ENCODE measurements around the gene CYP17A1. TPM values are rescaled to one million over a fixed set of nuclear protein-coding genes. Genes with fewer than 3 reads are reported as not detected.
"Not testable (repeated sequence)": the region's sequence is repeated elsewhere in the genome, so short reads cannot be mapped to it uniquely, and the experiment has no call there.

Gene CYP17A1
- total and polyA plus RNA-seq, 5 experiments from 2014 or later = 0.11 TPM; not detected in 4

- peaks cover 0 to 21% (median 5%) of the 10 kb centered on the region in 3 donors for H3K36me3 Mint-ChIP-seq
- ATAC-seq, H3K27ac Mint-ChIP-seq, DNase-seq, H3K27me3 Mint-ChIP-seq, H3K9me3 Mint-ChIP-seq, POLR2A ChIA-PET: not testable (repeated sequence)
- peaks cover 6 to 25% (median 21%) of the 10 kb centered on the region in 4 donors for H3K4me1 Mint-ChIP-seq
- H3K4me3 Mint-ChIP-seq = peak overlapping the region in 3 of 10 donors; percentile 7 to 37 (median 28)
Measured at GRCh38 chr10:102855731-102856436, 18.7 kb upstream of the CYP17A1 start.

- H3K9me3 Mint-ChIP-seq, H3K27me3 Mint-ChIP-seq, ATAC-seq, H3K36me3 Mint-ChIP-seq, POLR2A ChIA-PET, H3K4me3 Mint-ChIP-seq, DNase-seq: not testable (repeated sequence)
- H3K4me1 Mint-ChIP-seq = peaks cover 6 to 25% (median 20%) of the 10 kb centered on the region in 4 donors
- peak overlapping the region in 1 of 10 donors; percentile 49 for H3K27ac Mint-ChIP-seq
Measured at GRCh38 chr10:102853237-102853636, 16.0 kb upstream of the CYP17A1 start.

- ATAC-seq = no peak
- H3K4me3 Mint-ChIP-seq = no peak overlapping the region
- POLR2A ChIA-PET = interaction anchor here (1.1 kb wide), 1 partner anchor 107 kb away, joined by 3 read pairs; the partner anchor contains the start of gene WBP1L
- no peak for DNase-seq
- H3K27ac Mint-ChIP-seq = no peak overlapping the region
- H3K9me3 Mint-ChIP-seq = no peaks in the 10 kb centered on the region
- no peaks in the 10 kb centered on the region for H3K27me3 Mint-ChIP-seq
- H3K36me3 Mint-ChIP-seq = peaks cover 0 to 4% (median 0%) of the 10 kb centered on the region in 3 donors
- peaks cover 2 to 10% (median 6%) of the 10 kb centered on the region in 4 donors for H3K4me1 Mint-ChIP-seq
Measured at GRCh38 chr10:102850025-102850518, 12.9 kb upstream of the CYP17A1 start.

DNA sequence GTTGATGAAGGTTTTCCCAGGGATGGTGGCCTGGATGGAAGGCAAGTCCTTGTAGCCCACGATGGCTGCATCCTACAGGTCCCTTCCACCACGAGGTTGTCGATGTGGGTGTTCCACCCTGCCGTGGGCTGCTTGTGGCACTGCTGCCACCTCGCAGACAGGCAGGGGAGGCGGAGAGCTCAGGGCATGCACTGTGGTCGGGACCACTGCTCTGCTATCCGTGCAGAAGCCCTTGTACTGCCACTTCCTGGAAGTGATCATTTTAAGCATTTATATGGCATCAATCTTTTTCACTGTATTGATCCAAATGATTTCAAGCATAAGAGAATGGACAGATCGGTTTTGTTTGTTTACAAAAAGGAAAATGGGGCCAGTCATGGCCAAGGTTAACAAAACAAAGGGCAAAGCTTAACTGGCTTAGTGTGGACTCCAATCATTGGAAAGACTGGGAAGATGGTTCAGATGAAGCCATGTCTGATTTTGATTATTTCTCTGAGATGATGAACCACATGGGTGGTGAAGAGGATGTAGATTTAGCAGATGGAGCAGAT, 8.2 kb upstream of the CYP17A1 start:
- peaks cover 0 to 5% (median 4%) of the 10 kb centered on the region in 3 donors for H3K36me3 Mint-ChIP-seq
- POLR2A ChIA-PET = no interaction called here

GRCh38 chr10:102844190-102844776, 7.1 kb upstream of the CYP17A1 start:
- DNase-seq, ATAC-seq, H3K36me3 Mint-ChIP-seq, H3K27ac Mint-ChIP-seq, H3K4me1 Mint-ChIP-seq, POLR2A ChIA-PET, H3K4me3 Mint-ChIP-seq: not testable (repeated sequence)
- Mint-ChIP-seq H3K9me3 (peaks cover 0 to 14% (median 3%) of the 10 kb centered on the region in 9 donors), H3K27me3 (peaks cover 0 to 23% (median 0%) of the 10 kb centered on the region in 5 donors)

More for the DNA sequence above, 8.2 kb upstream of the CYP17A1 start:
- H3K4me1 Mint-ChIP-seq = no peaks in the 10 kb centered on the region
- peaks cover 0 to 11% (median 3%) of the 10 kb centered on the region in 9 donors for H3K9me3 Mint-ChIP-seq
- ATAC-seq (no peak), DNase-seq (no peak)
- H3K27me3 Mint-ChIP-seq = peaks cover 0 to 12% (median 0%) of the 10 kb centered on the region in 5 donors
- H3K27ac Mint-ChIP-seq = no peak overlapping the region
- no peak overlapping the region for H3K4me3 Mint-ChIP-seq

- H3K9me3 Mint-ChIP-seq = peaks cover 0 to 26% (median 6%) of the 10 kb centered on the region in 9 donors
- H3K4me1 Mint-ChIP-seq, ATAC-seq, POLR2A ChIA-PET, H3K4me3 Mint-ChIP-seq, H3K27ac Mint-ChIP-seq, DNase-seq: not testable (repeated sequence)
- H3K27me3 Mint-ChIP-seq = peaks cover 0 to 26% (median 2%) of the 10 kb centered on the region in 5 donors
- peaks cover 0 to 13% (median 0%) of the 10 kb centered on the region in 3 donors for H3K36me3 Mint-ChIP-seq
Measured at GRCh38 chr10:102843139-102843538, 5.9 kb upstream of the CYP17A1 start.

DNA sequence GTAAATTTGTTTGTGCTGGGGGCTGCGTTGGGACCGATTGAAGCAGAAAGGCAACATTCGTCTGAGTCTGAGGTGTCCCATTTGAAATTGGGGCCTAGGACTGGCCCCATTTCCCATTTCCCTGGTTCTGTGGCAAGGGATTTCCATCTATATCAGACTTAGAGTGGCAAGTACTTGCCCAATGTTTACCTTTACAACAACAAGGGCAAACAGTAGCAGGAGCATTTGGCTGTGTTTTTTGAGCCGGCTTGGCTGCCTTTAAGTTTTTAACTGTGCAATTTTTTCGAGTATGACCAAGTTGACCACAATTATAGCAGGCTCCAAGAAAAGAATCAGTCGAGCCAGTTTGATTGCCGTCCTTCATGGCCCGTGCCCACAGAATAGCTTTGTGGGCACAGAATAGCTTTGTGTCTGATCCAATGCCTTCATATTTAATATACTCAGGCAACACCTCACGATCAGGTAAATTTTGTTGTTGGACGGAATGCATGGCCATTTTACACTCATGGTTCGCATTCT, 4.7 kb upstream of the CYP17A1 start:
- POLR2A ChIA-PET = no interaction called here
- peaks cover 2 to 26% (median 3%) of the 10 kb centered on the region in 5 donors for H3K27me3 Mint-ChIP-seq
- no peak overlapping the region for H3K4me3 Mint-ChIP-seq
- H3K36me3 Mint-ChIP-seq = peaks cover 0 to 22% (median 0%) of the 10 kb centered on the region in 3 donors
- no peaks in the 10 kb centered on the region for H3K4me1 Mint-ChIP-seq
- no peak overlapping the region for H3K27ac Mint-ChIP-seq
- peaks cover 0 to 37% (median 13%) of the 10 kb centered on the region in 9 donors for H3K9me3 Mint-ChIP-seq
- DNase-seq (no peak), ATAC-seq (no peak)

GRCh38 chr10:102838276-102838927, 1.2 kb upstream of the CYP17A1 start:
- H3K4me1 Mint-ChIP-seq, ATAC-seq, H3K4me3 Mint-ChIP-seq, POLR2A ChIA-PET, DNase-seq, H3K27ac Mint-ChIP-seq: not testable (repeated sequence)
- Mint-ChIP-seq H3K9me3 (peaks cover 0 to 30% (median 12%) of the 10 kb centered on the region in 9 donors), H3K27me3 (peaks cover 2 to 26% (median 8%) of the 10 kb centered on the region in 5 donors), H3K36me3 (peaks cover 0 to 17% (median 0%) of the 10 kb centered on the region in 3 donors)

DNA sequence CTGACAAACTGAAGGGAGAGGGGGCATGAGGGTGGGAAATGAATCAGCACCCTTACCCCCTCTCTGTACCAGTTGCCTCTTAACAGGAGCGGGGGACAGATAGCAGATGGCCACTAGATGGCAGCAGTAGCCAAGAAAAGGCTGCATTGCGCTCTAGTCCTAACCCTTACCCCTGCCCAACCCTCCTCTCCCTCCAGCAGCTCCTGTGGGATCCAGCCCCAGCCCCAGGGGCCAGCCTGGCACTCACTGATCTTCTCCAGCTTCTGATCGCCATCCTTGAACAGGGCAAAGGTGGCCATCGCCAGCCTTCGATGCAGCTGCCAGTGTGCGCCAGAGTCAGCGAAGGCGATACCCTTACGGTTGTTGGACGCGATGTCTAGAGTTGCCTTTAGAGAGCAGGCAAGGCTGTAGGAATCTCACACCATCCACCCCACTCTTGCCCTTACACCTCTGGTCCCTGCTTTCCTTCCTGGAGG, 2.2 kb downstream of the CYP17A1 start:
- peaks cover 2 to 10% (median 6%) of the 10 kb centered on the region in 5 donors for H3K27me3 Mint-ChIP-seq
- H3K27ac Mint-ChIP-seq = no peak overlapping the region
- H3K36me3 Mint-ChIP-seq = peaks cover 0 to 17% (median 0%) of the 10 kb centered on the region in 3 donors
- DNase-seq (peak; percentile 49 to 85 (median 70)), ATAC-seq (peak; percentile 86 to 99)
- POLR2A ChIA-PET = interaction anchor here (0.5 to 0.6 kb wide), 3 partner anchors 420 to 658 kb away, joined by 3 to 6 read pairs (median 3); partner anchors contain the start of gene NEURL1
- H3K4me3 Mint-ChIP-seq = no peak overlapping the region
- H3K9me3 Mint-ChIP-seq = peaks cover 0 to 26% (median 12%) of the 10 kb centered on the region in 9 donors
- peaks cover 0 to 7% (median under 1%) of the 10 kb centered on the region in 4 donors for H3K4me1 Mint-ChIP-seq

GRCh38 chr10:102834143-102834542, 3.1 kb downstream of the CYP17A1 start:
- Mint-ChIP-seq H3K27me3 (peaks cover 1 to 8% (median 2%) of the 10 kb centered on the region in 5 donors), H3K36me3 (peaks cover 0 to 12% (median 0%) of the 10 kb centered on the region in 3 donors), H3K27ac (peak overlapping the region in 1 of 10 donors; percentile 59), H3K9me3 (peaks cover 0 to 21% (median 12%) of the 10 kb centered on the region in 9 donors), H3K4me3 (no peak overlapping the region), H3K4me1 (peaks cover 0 to 7% (median under 1%) of the 10 kb centered on the region in 4 donors)
- no peak for DNase-seq
- POLR2A ChIA-PET = no interaction called here
- ATAC-seq = no peak

DNA sequence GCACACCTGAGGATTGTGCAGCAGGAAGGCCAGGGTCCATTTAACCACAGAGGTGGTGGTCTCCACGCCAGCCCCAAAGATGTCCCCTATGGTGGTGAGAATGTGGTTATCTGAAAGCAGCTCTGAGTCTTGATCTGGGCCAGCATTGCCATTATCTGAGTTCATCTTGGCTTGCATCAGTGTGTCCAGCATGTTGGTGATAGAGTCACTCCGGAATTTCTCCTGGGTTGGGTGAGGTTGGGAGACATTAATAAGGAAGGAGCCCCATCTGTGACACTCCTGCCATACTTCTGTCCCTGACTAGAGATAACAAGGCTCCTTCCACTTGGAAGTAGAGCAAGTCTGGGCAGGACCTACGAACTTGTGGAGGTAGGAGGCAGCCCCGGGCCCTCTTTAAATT, 4.2 kb downstream of the CYP17A1 start:
- H3K4me3 Mint-ChIP-seq = no peak overlapping the region
- peaks cover 0 to 9% (median 4%) of the 10 kb centered on the region in 9 donors for H3K9me3 Mint-ChIP-seq
- H3K27me3 Mint-ChIP-seq = peaks cover 0 to 5% (median 2%) of the 10 kb centered on the region in 5 donors
- H3K36me3 Mint-ChIP-seq = peaks cover 0 to 7% (median 0%) of the 10 kb centered on the region in 3 donors
- DNase-seq = no peak
- H3K4me1 Mint-ChIP-seq = peaks cover 0 to 7% (median under 1%) of the 10 kb centered on the region in 4 donors
- no peak overlapping the region for H3K27ac Mint-ChIP-seq
- POLR2A ChIA-PET = interaction anchor here (0.5 kb wide), 1 partner anchor 447 kb away, joined by 3 read pairs; no protein-coding TSS in a partner anchor
- no peak for ATAC-seq

DNA sequence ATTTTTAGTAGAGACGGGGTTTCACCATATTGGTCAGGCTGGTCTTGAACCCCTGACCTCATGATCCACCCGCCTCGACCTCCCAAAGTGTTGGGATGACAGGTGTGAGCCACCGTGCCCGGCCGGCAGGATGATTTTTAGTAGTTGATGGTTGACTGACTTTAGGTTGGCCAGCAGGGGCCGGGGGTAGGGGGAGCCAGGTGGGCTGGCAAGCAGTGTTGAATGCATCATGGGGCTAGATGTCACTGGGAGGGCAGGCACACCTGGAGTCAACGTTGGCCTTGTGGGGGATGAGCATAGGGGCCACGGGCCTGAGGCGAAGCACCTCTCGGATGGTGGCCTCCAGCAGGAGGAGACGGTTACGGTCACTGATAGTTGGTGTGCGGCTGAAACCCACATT, 5.0 kb downstream of the CYP17A1 start:
- H3K27ac Mint-ChIP-seq = peak overlapping the region in 1 of 10 donors; percentile 19
- POLR2A ChIA-PET = no interaction called here
- H3K27me3 Mint-ChIP-seq = peaks cover 0 to 4% (median 2%) of the 10 kb centered on the region in 5 donors

More for the DNA sequence above, 5.0 kb downstream of the CYP17A1 start:
- Mint-ChIP-seq H3K36me3 (no peaks in the 10 kb centered on the region), H3K4me3 (no peak overlapping the region), H3K9me3 (peaks cover 0 to 2% (median 0%) of the 10 kb centered on the region in 9 donors), H3K4me1 (peaks cover 0 to 7% (median under 1%) of the 10 kb centered on the region in 4 donors)
- DNase-seq (no peak), ATAC-seq (no peak)

Measured in naive thymus-derived CD8-positive, alpha-beta T cell (primary cell).